COR-L47 (cell line): ENCODE data around the gene FAM124A.
A peak's percentile ranks its signal among the peaks of the same experiment; 100 is the strongest.
"Not testable (repeated sequence)": the region's sequence is repeated elsewhere in the genome, so short reads cannot be mapped to it uniquely, and the experiment has no call there.

Experiments used
- DNase-seq: peaks from one replicate; lab custom pipeline; 2025; lab: John Stamatoyannopoulos, UW

Gene FAM124A

DNA sequence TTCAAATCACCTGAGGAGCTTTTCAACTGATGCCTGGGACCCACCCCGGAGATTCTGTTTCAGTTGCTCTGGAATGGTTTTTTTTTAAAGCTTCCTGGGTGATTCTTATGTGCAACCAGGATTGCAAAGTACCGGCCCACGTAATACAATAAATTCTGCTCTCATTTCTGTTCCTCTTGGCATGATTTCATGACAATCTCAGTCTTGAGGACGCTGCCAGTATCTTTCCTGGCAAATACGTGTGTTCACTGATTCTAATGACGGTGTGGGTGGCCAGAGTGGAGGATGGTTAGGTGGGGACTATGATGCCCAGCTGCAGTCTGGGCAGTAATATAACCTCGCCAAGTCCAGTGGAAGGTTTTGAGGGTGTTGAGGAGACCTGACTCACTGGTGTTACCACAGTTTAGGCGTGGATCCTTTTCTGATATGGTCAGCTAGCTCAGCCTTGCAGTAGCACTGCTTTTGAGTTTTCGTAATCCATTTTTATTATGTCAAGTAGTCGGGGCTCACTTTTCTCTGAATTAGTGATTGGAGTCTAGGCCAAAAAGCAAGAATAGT lies 49.4 kb downstream of the FAM124A start:
- DNase-seq = no peak

DNA sequence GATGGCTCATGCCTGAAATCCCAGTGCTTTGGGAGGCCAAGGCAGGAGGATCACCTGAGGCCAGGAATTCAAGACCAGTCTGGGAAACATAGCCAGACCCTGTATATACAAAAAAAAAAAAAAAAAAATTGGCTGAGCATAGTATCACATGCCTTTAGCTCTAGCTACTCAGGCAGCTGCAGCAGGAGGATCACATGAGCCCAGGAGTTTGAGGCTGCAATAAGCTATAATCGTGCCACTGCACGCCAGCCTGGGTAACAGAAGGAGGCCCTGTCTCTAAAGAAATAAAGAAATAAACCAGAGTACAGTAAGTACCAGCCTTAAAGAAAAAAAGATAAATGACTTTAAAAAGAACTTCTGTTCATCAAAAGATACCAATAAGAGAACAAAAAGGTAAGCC lies 52.9 kb downstream of the FAM124A start:
- DNase-seq = no peak

DNA sequence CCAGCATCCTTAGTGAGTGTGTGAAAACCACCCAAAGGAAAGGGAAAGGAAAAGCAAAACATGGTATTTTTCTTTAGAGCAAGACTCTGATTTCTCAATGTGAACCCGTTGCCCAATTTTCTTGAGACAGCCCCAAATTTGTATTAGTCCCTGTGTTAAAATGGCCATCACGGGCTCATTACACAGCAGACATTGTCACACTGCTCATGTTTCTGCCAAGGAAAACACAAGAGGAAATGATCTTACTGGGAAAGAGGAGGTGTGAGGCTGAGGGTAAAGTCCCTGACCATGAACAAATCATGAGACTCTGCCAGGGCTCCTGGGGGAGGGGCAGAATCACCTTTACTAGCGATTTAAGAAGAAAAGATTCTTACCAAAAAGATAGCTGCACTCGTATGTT lies 54.4 kb downstream of the FAM124A start:
- no peak for DNase-seq

DNA sequence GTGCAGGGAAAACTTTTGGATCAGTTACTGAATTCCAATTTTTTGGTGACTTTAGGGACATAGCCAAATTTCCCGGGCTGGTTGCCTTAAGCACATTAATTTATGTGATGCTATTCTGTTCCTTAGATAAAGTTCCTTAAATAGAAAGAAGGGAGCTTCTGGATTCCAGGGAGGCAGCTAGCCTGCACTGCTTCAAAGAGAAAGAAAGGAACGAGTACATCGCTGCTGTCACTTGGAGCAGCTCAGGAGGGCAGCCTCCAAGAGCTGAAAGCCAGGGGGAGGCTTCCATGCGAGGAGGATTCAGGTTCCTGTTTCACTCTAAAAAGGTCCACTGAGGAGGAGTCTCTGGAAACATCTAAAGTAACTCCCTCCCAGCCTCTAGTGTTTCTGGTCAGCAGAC lies 55.7 kb downstream of the FAM124A start:
- DNase-seq = no peak

DNA sequence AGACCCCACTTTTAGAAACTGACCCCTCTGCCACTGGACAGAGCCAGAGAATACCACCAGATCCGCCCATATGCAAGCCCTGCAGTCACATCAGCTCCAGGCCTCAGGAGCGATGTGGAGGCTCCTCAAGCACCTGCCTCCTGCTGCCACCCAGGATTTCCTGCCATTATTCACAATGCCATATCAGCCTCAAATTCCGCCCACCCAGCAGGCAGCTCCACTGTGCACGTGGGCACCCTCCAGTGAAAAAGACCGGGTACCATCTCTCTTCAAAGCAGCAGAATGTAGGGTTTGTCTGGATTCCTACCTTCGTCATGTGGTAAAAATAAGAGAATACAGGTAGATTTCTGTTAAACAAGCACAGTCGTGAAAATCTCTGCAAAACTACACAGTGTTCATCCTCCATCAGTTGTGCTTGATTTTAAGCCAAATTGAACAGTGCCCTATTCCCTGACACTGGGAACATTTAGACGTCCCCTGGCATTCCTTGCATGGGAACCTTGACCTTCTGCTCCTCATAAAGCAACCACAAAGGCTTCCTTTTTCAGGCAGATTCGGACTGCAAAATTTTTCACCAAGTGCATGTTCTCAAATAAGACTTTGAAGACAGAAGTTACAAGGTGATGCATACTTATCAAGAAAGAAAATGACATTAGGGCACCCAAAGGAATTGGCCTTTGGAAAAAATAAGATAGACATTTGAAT lies 56.4 kb downstream of the FAM124A start:
- DNase-seq = peak; percentile 42

DNA sequence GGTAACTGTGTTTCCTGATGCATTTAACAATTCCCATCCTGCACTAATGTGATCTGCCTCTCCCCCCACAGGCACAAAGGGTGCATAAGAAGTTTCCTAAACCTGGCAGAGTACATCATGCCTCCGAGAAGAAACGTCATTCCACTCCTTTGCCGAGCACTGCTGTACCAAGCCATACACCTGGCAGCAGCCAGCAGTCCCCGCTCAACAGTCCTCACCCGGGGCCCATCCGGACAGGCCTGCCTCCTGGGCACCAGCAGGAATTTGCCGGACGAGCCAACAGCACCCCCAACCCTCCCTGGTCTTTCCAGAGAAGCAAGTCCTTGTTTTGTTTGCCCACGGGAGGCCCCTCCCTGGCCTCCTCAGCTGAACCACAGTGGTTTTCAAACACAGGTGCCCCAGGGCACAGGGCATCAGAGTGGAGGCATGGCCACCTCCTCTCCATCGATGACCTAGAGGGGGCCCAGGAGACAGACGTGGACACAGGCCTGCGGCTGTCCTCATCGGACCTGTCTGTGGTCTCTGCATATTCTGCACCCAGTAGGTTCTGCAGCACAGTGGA lies 58.3 kb downstream of the FAM124A start:
- no peak for DNase-seq

DNA sequence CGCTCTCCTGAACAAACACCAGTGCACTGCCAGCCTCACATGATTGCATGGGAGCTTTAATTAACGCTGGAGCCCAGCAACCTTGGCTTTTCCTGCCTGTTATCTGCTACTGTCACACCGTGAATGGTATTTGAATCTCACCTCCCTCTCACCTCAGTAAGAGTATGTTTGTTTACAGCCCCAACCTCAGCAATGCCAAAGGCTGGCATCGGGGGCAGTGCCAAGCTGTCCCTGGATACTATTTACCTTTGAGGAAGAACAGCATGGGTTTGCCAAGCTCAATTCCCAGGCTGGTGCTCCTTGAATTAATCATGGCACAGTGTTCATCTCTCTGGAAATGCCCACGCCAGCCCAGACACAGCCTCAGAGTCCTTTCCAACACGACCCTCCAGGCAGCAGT lies 60.1 kb downstream of the FAM124A start:
- peak; percentile 18 for DNase-seq

DNA sequence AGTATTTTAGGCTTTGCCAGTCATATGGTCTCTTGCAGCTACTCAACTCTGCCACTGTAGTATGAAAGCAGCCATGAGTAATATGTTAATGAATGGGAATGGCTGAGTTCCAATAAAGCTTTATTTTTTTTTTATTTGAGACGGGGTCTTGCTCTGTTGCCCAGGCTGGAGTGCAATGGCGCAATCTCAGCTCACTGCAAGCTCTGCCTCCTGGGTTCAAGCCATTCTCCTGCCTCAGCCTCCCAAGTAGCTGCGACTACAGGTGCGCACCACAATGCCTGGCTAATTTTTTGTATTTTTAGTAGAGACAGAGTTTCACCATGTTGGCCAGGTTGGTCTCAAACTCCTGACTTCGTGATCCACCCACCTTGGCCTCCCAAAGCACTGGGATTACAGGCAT lies 60.7 kb downstream of the FAM124A start:
- not testable (repeated sequence) for DNase-seq

DNA sequence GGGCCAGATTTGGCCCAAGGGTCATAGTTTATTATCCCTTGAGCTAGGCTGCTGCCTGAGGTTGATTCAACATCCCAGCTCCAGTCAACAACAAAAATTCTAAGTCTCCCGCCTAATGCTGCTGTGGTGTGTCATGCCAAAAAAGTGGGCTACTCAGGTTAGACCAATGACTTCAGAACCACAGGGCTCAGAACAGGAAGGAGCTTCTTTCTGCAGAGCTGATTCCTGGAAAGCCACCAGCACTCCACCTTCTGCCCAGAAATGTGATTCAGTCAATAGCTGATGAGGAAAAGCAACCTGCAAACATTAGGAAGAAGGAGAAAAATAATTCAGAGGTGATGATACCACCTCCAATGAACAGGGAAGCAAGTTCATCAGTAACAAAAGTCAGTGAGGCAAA lies 61.2 kb downstream of the FAM124A start:
- DNase-seq = no peak

DNA sequence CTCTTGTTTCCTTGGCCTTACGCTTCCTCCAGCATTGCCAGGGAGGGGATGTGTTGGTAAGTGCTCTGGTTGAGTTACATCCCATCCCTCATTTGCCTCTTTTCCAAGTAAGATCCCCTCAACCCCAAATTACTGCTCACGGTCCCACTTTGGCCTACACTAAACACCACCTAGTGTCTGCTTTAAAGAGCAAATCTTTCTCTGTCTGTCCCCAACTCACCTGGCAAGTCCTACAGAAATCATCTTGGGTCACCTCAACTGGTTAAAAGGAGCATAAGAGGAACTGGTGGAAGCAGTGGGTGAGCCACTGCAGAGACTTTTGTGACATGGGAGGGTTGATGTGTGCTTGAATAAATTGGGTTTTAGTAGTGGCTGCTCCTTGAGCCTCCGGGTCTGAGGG lies 62.1 kb downstream of the FAM124A start:
- no peak for DNase-seq

DNA sequence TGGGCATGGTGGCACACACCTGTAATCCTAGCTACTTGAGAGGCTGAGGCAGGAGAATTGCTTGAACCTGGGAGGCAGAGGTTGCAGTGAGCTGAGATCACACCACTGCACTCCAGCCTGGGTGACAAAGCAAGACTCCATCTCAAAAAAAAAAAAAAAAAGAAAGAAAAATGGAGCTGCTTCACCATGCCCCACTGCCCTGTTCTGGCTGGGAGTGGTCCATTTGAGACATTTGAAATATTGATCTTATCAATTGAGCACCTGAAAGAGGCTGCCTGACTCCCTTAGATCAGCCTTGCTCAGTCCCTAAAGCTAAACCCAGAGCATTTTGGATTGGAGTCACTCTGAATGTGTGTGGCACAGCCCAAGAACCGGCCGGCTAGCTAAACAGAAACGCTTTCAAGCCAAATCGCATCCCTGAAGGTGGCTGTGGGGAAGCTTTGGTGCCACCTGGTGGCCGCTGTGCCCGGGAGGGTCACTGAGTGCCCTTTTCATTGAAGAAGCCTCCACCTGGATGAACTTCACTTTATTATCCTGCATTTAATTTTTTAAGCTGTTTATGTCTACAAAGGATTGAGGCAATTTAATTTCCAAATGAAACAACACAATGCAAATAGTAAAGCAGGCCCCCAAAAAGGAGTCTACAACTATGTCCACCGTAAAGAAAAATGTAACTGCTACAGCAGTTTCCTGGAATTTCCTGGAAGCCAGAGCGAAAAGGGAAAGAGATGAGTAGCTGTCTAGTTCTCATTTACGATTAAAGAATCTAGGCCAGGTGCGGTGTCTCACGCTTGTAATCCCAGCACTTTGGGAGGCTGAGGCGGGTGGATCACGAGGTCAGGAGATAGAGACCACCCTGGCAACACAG lies 64.2 kb downstream of the FAM124A start:
- peak; percentile 57 for DNase-seq

DNA sequence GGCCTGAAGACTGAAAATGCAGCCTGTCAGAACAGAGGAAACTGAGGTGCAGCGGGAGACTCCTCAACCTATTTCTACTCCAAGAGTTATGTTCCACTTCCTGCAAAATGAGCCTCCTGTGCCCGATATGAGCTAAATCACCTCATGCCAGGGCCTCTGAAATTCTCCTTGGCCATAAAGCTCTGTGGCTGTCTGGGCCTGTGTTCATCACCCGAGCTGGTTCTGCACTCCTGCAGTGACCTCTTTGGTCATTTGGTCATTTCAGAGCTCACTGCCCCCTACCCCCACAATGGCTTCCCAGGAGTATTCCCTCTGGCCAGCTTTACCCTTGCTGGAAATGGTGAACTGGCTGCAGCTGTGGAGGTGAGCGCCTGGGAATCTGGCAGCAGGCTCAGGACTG lies 65.6 kb downstream of the FAM124A start:
- no peak for DNase-seq

DNA sequence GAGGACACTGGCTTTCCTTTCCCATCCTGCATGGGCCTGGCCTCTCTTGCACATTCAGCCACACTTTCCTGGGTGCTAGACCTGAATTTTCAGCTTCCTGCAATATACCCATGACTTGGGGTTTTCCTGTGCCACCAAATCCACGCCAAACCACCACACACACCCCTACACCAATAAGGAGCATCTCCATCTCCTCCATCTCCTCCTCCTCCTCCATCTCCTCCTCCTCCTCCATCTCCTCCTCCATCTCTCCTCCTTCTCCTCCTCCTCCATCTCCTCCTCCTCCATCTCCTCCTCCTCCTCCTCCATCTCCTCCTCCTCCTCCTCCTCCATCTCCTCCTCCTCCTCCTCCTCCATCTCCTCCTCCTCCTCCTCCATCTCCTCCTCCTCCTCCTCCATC lies 66.1 kb downstream of the FAM124A start:
- DNase-seq = not testable (repeated sequence)

DNA sequence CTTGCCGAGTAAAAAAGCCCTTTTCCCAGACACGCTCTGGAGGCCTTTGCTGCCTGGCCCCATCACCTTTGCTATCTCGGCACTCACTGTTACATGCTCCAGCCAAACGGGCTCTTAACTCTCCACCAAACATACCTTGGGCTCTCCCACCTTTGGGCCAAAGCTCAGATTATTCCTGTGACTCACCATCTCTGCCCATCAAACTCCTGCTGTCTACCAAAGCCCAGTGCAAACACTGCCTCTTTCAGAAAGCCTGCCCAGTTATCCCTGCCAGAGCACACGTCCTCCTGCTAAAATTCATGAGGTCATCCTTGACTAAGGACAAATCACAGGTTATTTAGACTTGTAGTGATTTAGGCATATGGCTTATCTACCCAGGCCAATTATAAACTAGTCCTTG lies 69.1 kb downstream of the FAM124A start:
- no peak for DNase-seq

DNA sequence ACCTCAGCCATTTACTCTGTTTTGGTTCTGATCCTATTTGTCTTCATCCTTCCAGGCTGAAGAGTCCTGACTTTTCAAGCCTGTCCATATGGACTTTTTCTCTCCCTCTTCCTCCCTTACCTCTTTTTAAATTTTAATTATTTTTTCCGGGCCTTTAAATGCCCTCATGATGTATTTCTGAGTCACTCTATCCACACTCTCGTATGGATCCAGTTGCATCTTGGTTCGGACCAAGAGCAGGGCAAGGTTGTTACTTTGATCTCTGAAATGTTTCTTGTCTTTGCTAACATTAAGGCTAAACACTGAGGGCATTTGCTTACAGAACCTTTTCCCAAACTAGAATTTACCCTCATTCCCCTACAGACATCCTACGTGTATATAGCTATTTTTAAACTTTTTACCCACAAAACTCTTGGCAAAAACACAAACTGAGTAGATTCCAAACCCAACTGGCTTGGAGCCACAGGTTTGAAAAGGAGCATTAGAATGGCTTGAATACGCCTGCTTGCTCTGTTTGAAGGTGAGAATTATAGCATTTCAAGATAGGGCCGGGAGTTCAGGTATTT lies 69.9 kb downstream of the FAM124A start:
- DNase-seq = no peak

DNA sequence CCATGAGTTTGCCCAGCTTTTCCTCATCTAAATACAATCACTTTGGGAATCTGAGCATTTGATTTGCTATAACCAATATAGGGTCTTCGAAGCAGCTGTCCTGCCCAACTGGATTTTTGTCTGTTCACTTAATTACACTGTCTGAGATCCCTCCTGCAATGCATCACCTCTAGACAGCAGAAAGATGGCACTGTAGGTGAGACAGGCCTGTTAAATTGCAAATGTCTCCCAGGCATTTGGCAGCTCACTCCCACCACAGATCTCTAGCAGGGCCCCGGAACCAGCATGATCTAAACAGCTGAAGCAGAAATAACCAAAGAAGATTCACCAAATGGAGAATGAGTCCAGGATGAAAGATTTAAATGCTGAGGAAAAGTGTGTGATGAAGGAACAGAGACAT lies 75.4 kb downstream of the FAM124A start:
- DNase-seq = no peak

DNA sequence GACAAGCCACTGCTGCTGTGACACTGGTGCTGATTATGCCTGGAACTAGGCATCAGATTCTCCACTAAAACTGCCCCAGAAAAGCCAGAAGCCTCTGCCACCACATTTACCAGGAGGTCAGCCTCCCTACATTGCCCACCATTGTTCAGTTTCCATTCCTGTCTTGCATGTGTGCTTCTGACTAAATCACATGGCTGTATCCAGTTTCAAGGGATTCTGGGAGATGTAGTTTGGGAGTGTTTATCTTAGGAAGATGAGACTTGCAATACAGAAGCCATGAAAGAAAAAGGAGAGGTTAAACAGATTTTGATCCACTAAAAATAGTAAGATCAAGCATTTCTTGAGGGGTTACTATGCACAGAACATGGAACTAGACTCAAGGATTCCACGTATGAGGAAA lies 76.6 kb downstream of the FAM124A start:
- DNase-seq = no peak

DNA sequence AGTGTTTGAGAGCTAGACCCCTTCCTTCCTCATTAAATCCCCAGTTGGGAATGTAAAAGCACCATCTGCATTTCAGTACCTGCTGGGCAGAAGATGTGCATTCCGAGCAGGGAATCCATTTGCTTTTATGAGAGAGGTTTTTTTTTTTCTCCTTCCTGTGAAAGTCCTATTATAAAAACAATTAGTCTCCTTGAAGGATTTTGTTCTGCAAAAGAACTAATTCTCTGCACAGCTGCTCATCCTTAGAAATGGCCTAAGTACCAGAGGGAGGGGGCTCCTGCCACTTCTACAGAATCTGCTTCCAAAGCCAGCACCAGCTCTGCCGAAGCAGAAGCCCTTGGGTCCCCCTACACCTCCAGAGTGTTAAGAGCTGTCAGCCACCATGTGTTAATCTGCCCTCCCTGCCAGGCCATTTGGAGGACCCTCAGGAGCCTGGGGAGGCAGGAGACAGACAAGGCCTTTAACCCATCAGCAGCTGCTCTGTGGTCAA lies 80.9 kb downstream of the FAM124A start:
- no peak for DNase-seq

DNA sequence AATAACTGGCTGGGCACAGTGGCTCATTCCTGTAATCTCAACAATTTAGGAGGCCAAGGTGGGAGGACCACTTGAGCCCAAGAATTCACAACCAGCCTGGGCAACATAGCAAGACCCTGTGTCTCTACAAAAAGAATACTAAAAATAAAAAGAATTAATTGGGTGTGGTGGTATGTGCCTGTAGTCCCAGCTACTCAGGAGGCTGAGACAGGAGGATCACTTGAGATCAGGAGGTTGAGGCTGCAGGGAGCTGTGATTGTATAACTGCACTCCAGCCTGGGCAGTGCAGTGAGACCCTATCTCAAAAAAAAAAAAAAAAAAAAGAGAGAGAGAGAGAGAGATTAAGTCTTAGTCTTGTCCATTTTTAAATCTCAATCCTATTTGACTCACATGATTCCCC lies 81.7 kb downstream of the FAM124A start:
- no peak for DNase-seq

DNA sequence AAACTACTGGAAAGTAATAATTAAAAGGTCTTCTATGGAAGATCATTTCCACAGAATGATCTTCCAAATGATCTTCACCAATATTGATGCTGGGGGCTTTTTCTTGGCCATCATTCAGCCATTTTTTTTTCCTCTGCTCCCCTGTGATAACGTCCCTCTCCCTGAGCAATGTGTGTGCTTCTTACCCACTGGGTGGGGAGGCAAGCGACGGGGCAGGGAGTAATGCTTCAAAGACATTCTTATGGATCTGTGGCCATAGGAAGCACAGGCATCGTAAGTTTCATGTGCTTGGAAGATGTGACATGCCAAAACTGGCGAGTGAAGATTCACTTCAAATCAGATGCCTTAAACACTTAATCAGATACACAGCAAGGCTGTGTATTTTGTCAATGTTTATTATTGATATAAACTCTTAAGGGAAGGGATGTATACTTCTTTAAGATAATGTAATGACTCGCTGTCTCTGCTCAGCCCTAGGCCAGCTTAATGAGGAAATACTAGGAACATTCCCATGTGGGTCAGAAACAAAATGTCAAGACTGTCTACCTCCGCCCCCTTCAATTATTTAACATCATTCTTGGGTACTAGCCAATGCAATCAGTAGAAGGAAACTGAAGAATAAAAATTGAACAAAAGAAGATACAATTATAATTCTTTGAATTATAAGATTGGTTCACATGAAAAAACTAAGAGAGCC lies 83.2 kb downstream of the FAM124A start:
- no peak for DNase-seq

DNA sequence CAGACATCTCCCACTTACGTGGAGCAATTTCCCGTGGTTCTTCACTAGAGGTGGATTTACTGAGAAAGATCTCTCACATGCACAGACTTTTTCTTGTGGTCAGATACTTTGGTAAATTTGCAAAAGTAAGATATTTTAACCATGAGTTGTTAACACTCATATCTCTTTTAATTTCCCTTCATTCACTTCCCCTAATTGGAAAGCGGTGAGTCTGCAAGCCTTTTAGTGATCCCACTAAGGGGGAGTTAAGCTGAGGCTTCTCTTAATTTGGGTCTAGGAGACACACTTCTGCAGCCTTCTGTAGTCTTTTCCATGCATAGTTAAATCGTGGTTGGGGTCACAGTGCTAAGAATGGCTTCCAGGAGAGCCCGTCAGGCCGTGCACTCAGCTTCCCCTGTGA lies 86.6 kb downstream of the FAM124A start:
- no peak for DNase-seq

DNA sequence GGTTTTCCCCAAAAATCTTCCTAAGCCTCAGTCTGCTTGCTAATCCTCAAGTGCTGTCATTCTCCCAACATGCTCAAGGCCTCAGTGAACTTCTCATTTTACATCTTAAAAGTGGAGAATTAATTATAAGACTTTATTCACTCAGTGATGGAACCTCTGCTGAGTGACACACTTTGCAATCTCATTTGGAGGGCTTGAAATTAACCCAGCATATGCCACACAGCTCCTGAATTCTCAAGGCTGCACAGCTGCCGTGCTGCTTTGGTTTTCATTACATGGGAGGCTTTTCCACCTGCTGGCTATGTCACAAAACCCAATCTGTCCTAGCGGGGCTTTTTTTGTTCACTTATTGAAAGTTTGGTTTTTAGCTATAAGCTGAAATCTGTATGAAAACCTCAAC lies 89.0 kb downstream of the FAM124A start:
- DNase-seq = no peak
